A549 (cell line): ENCODE measurements around the gene CNKSR3.

Source experiments
- CHD2 ChIP-seq: fragments of 150-350 bp; IDR thresholded peaks from 2 replicates; pipeline ENCODE4 v1.6.1; 2014; ENCODE audit warnings: low read length; ENCODE audit not compliant: partially characterized antibody
- CTCF ChIP-seq: fragments of >200 bp; sonication (Bioruptor Twin); formaldehyde crosslinking; IDR thresholded peaks from 3 replicates; pipeline ENCODE4 v1.5.1; 2016
- EHMT2 ChIP-seq: fragments of 200-600 bp; sonication (generic); IDR thresholded peaks from 2 replicates; pipeline ENCODE4 v1.6.1; 2016; ENCODE audit warnings: antibody characterized with exemption, low read depth, mild to moderate bottlenecking, moderate library complexity
- ELK1 ChIP-seq: fragments of 150-350 bp; IDR thresholded peaks from 2 replicates; pipeline ENCODE4 v1.6.1; 2014; ENCODE audit warnings: low read depth, mild to moderate bottlenecking, low read length
- JUN ChIP-seq, 2 experiments: fragments of >200 bp; sonication (Bioruptor Twin); formaldehyde crosslinking; IDR thresholded peaks; 2 replicates in 1 of 2; 3 replicates in 1 of 2; pipeline ENCODE4 v1.6.1; 2016 to 2017
- JUNB ChIP-seq: fragments of >200 bp; sonication (Bioruptor Twin); formaldehyde crosslinking; IDR thresholded peaks from 2 replicates; pipeline ENCODE4 v1.6.1; 2016
- MAX ChIP-seq: IDR thresholded peaks from 2 replicates; pipeline ENCODE4 v1.6.1; 2012
- MYC ChIP-seq: IDR thresholded peaks from 2 replicates; pipeline ENCODE4 v1.6.1; 2012; ENCODE audit warnings: mild to moderate bottlenecking, inconsistent platforms, low read length, improper control_type of control experiment, borderline replicate concordance
- NR3C1 ChIP-seq: fragments of >200 bp; sonication (Bioruptor Twin); formaldehyde crosslinking; IDR thresholded peaks from 3 replicates; pipeline ENCODE4 v1.6.1; 2017
- PBX3 ChIP-seq: IDR thresholded peaks from 2 replicates; pipeline ENCODE4 v1.6.1; 2012
- POLR2A ChIP-seq: IDR thresholded peaks from 2 replicates; pipeline ENCODE4 v1.6.1; 2012; ENCODE audit warnings: mild to moderate bottlenecking, low read length
- REST ChIP-seq: fragments of 200-600 bp; sonication (generic); IDR thresholded peaks from 2 replicates; pipeline ENCODE4 v1.6.1; 2016; ENCODE audit warnings: antibody characterized with exemption, mild to moderate bottlenecking, moderate library complexity
- RFX5 ChIP-seq: fragments of 450-650 bp; IDR thresholded peaks from 2 replicates; pipeline ENCODE4 v1.7.1; 2014; ENCODE audit warnings: antibody characterized with exemption, mild to moderate bottlenecking, moderate library complexity
- ZNF302 ChIP-seq: fragments of 250-450 bp; sonication (Bioruptor Pico); IDR thresholded peaks from 2 replicates; pipeline ENCODE4 v1.9.0; 2021; ENCODE audit warnings: inconsistent platforms, mild to moderate bottlenecking, moderate library complexity

- no peak for TF ChIP-seq JUNB
- no peak for TF ChIP-seq PBX3
- peak in 1 of 2 experiments; percentile 68; a peak in 3 of 5 replicates for TF ChIP-seq JUN (IDR thresholded peaks at IDR 0.05)
- no peak for TF ChIP-seq ZNF302 (CRISPR knock-in tag)
- no peak for TF ChIP-seq CTCF
- no peak for TF ChIP-seq ELK1
- no peak for TF ChIP-seq CHD2
- TF ChIP-seq EHMT2: no peak
- TF ChIP-seq NR3C1: no peak
- no peak for TF ChIP-seq RFX5
- TF ChIP-seq POLR2A: peak; percentile 70
- TF ChIP-seq MYC: no peak
- peak; percentile 71 for TF ChIP-seq MAX
- TF ChIP-seq REST: no peak
Measured at GRCh38 chr6:154510144-154510905, at the start of gene CNKSR3.
